ENCODE measurements around the gene PAFAH1B1. TPM values are rescaled to one million over a fixed set of nuclear protein-coding genes. Genes with fewer than 3 reads are reported as not detected.
A peak's percentile ranks its signal among the peaks of the same experiment; 100 is the strongest.

The PAFAH1B1 gene
- total RNA-seq, 2 experiments from 2014 or later = 170 to 173 TPM

DNA sequence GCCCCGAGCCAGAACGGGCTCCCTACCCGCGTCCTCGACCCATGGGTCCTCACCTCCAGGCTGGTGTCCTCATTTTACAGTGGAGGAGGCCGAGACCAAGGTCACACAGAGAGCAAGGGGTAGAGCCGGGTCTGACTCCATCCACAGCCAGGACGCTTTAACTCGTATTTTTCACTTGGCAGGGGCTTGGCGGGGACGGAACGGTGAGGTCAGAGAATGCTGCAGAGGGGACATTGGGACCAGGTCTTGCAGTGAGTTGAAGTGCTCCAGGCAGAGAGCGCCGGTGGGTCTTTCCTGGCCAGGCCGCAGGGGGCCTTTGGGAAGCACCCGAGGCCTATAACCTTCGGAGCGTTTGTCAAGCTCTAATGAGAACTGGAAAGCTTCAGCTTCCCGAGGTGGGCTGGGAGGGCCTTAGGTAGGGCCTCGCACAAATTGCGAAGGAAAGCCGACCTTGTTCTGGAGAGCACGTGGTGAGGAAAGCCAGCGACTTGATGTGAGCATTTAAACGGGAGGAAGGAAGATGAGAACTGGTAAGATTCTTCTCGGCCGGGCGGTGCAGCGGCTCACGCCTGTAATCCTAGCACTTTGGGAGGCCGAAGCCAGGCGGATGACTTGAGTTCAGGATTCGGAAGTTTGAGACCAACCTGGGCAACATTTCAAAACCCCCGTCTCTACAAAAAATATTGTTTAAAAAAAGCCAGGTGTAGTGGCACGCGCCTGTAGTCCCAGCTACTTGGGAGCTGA is 119.0 kb downstream of the PAFAH1B1 start:
- Mint-ChIP-seq H3K27me3 (no peaks in the 10 kb centered on the region), H3K4me3 (peak overlapping the region; percentile 87), H3K9me3 (no peaks in the 10 kb centered on the region), H3K27ac (peak overlapping the region; percentile 82), H3K36me3 (peaks cover 7% of the 10 kb centered on the region), H3K4me1 (ENCODE audit: low read depth) (peaks cover 34% of the 10 kb centered on the region)
- ChIA-PET CTCF (interaction anchor here (1.0 kb wide), 1 partner anchor 125 kb away, joined by 3 read pairs; no protein-coding TSS in a partner anchor), POLR2A (no interaction called here)
- intact Hi-C loops (cut with micrococcal nuclease) = loop anchor here (5.0 kb wide), 1 partner anchor 315 kb away; no protein-coding TSS in a partner anchor
- no peak for DNase-seq

- ChIA-PET CTCF (no interaction called here), POLR2A (no interaction called here)
- Mint-ChIP-seq H3K4me3 (no peak overlapping the region), H3K27me3 (no peaks in the 10 kb centered on the region), H3K36me3 (peaks cover 7% of the 10 kb centered on the region), H3K9me3 (no peaks in the 10 kb centered on the region), H3K4me1 (ENCODE audit: low read depth) (peaks cover 27% of the 10 kb centered on the region), H3K27ac (no peak overlapping the region)
- DNase-seq = no peak
- intact Hi-C loops (cut with micrococcal nuclease) = loop anchor here (5.0 kb wide), 1 partner anchor 317 kb away; no protein-coding TSS in a partner anchor
Observed at GRCh38 chr17:2713881-2714280, 120.4 kb downstream of the PAFAH1B1 start.

GRCh38 chr17:2716649-2717048 is 123.2 kb downstream of the PAFAH1B1 start:
- ChIA-PET CTCF (no interaction called here), POLR2A (no interaction called here)
- H3K4me1 Mint-ChIP-seq (ENCODE audit: low read depth) = peaks cover 12% of the 10 kb centered on the region
- no peak for DNase-seq
- H3K36me3 Mint-ChIP-seq = peaks cover 4% of the 10 kb centered on the region
- no peaks in the 10 kb centered on the region for H3K27me3 Mint-ChIP-seq
- intact Hi-C loops (cut with micrococcal nuclease) = no loop called here
- no peak overlapping the region for H3K4me3 Mint-ChIP-seq
- H3K27ac Mint-ChIP-seq = no peak overlapping the region
- no peaks in the 10 kb centered on the region for H3K9me3 Mint-ChIP-seq

- no peaks in the 10 kb centered on the region for H3K9me3 Mint-ChIP-seq
- intact Hi-C loops (cut with micrococcal nuclease) = no loop called here
- no peak overlapping the region for H3K4me3 Mint-ChIP-seq
- H3K27ac Mint-ChIP-seq = no peak overlapping the region
- no peaks in the 10 kb centered on the region for H3K27me3 Mint-ChIP-seq
- peaks cover 5% of the 10 kb centered on the region for H3K4me1 Mint-ChIP-seq (ENCODE audit: low read depth)
- H3K36me3 Mint-ChIP-seq = no peaks in the 10 kb centered on the region
- no peak for DNase-seq
- ChIA-PET POLR2A (no interaction called here), CTCF (no interaction called here)
Observed at GRCh38 chr17:2718150-2718938, 124.9 kb downstream of the PAFAH1B1 start.

DNA sequence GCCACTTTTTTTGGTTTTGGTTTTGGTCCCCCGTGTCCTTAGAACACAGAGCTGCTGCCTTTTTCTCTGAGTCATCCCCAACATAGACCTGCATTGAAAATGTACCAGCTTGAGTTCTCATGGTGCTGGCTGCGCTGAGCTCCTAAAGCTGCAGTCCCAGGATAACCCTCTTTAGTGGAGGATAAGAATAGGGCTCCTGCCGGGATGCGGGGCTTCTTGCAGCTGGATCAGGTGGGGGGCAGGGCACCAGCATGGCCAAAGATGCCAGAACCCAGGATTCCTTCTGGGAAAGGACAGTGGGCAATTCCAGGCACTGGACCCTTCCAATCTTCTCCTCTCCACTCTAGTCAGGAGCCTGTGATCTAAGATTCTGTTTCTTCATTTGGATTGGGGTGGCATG is 126.4 kb downstream of the PAFAH1B1 start:
- H3K27ac Mint-ChIP-seq = no peak overlapping the region
- H3K4me1 Mint-ChIP-seq (ENCODE audit: low read depth) = peaks cover 5% of the 10 kb centered on the region
- POLR2A ChIA-PET = no interaction called here
- DNase-seq = no peak
- no peaks in the 10 kb centered on the region for H3K36me3 Mint-ChIP-seq
- CTCF ChIA-PET = no interaction called here
- no peaks in the 10 kb centered on the region for H3K27me3 Mint-ChIP-seq
- H3K9me3 Mint-ChIP-seq = no peaks in the 10 kb centered on the region
- intact Hi-C loops (cut with micrococcal nuclease) = no loop called here
- no peak overlapping the region for H3K4me3 Mint-ChIP-seq

GRCh38 chr17:2721603-2722002 is 128.1 kb downstream of the PAFAH1B1 start:
- ChIA-PET POLR2A (no interaction called here), CTCF (no interaction called here)
- no peaks in the 10 kb centered on the region for H3K36me3 Mint-ChIP-seq
- no peaks in the 10 kb centered on the region for H3K9me3 Mint-ChIP-seq
- no peak overlapping the region for H3K4me3 Mint-ChIP-seq
- intact Hi-C loops (cut with micrococcal nuclease) = no loop called here
- peak; percentile 53 for DNase-seq
- H3K4me1 Mint-ChIP-seq (ENCODE audit: low read depth) = peaks cover 8% of the 10 kb centered on the region
- H3K27ac Mint-ChIP-seq = no peak overlapping the region
- H3K27me3 Mint-ChIP-seq = peaks cover 5% of the 10 kb centered on the region

DNA sequence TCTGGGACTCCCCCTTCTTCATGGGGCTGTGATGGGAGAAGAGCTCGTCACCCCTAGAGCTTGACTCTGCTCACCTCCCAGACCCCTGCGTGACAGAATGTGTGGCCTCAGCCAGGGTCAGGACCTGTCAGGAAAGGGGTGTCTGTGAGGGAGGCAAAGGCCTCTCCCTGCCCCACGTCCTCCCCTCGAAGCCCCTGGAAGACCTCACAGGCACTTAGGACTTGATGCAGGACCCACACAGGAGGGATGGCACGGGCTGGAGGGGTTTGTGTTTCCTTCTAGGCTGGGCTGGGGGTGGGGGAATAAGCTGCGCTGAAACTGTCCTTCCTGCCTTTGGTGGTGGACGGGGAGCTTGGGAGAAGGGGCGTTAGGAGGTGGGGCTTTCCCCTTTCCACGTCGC is 129.2 kb downstream of the PAFAH1B1 start:
- POLR2A ChIA-PET = no interaction called here
- CTCF ChIA-PET = no interaction called here
- no peak for DNase-seq
- H3K9me3 Mint-ChIP-seq = no peaks in the 10 kb centered on the region
- peaks cover 8% of the 10 kb centered on the region for H3K4me1 Mint-ChIP-seq (ENCODE audit: low read depth)
- intact Hi-C loops (cut with micrococcal nuclease) = no loop called here
- H3K36me3 Mint-ChIP-seq = no peaks in the 10 kb centered on the region
- peaks cover 10% of the 10 kb centered on the region for H3K27me3 Mint-ChIP-seq
- no peak overlapping the region for H3K4me3 Mint-ChIP-seq
- H3K27ac Mint-ChIP-seq = no peak overlapping the region

DNA sequence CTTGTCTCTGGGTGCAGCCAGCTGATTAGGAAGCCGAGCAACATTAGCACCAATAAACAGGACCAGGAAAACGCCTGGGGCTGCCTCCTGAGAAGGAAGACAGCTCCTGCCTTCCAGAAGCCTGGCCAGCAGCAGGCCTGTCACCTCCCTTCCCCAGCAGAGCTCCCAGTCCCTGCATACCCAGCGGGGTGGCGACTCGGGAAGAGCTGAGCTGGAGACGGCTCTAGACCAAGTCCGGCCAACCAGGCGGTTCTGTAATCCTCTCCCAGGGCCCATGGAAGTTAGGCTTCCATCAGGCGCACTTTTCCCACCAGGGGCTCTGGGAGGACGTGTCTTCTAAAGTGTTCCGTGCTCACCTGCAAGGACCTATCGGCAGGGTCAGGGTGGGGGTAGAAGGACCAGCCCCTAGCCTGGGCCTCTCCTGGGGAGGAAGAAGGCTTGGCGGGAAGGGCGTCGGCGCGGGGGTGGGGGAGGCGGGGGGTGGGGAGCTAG is 130.1 kb downstream of the PAFAH1B1 start:
- peaks cover 8% of the 10 kb centered on the region for H3K4me1 Mint-ChIP-seq (ENCODE audit: low read depth)
- ChIA-PET CTCF (no interaction called here), POLR2A (interaction anchor here (1.3 kb wide), 1 partner anchor 13 kb away, joined by 4 read pairs; no protein-coding TSS in a partner anchor)
- peak overlapping the region; percentile 39 for H3K4me3 Mint-ChIP-seq
- no peaks in the 10 kb centered on the region for H3K9me3 Mint-ChIP-seq
- no peaks in the 10 kb centered on the region for H3K36me3 Mint-ChIP-seq
- no peak for DNase-seq
- H3K27me3 Mint-ChIP-seq = peaks cover 10% of the 10 kb centered on the region
- intact Hi-C loops (cut with micrococcal nuclease) = no loop called here
- no peak overlapping the region for H3K27ac Mint-ChIP-seq

GRCh38 chr17:2723997-2724783 is 130.7 kb downstream of the PAFAH1B1 start:
- intact Hi-C loops (cut with micrococcal nuclease) = no loop called here
- CTCF ChIA-PET = interaction anchor here (0.8 to 2.4 kb wide), 4 partner anchors 10 to 289 kb away, joined by 3 to 7 read pairs (median 4); no protein-coding TSS in a partner anchor

GRCh38 chr17:2724784-2725164 is 131.3 kb downstream of the PAFAH1B1 start:
- intact Hi-C loops (cut with micrococcal nuclease) = no loop called here
- Mint-ChIP-seq H3K4me1 (ENCODE audit: low read depth) (peaks cover 8% of the 10 kb centered on the region), H3K27me3 (peaks cover 11% of the 10 kb centered on the region), H3K4me3 (no peak overlapping the region), H3K36me3 (no peaks in the 10 kb centered on the region), H3K9me3 (no peaks in the 10 kb centered on the region), H3K27ac (no peak overlapping the region)
- CTCF ChIA-PET = interaction anchor here (0.8 to 2.4 kb wide), 5 partner anchors 10 to 288 kb away, joined by 3 to 7 read pairs (median 3); no protein-coding TSS in a partner anchor
- DNase-seq = peak; percentile 54
- POLR2A ChIA-PET = interaction anchor here (1.3 kb wide), 1 partner anchor 14 kb away, joined by 4 read pairs; no protein-coding TSS in a partner anchor

More at GRCh38 chr17:2723997-2724783, 130.7 kb downstream of the PAFAH1B1 start:
- peaks cover 8% of the 10 kb centered on the region for H3K4me1 Mint-ChIP-seq (ENCODE audit: low read depth)
- peaks cover 11% of the 10 kb centered on the region for H3K27me3 Mint-ChIP-seq
- no peak for DNase-seq
- no peaks in the 10 kb centered on the region for H3K36me3 Mint-ChIP-seq
- no peaks in the 10 kb centered on the region for H3K9me3 Mint-ChIP-seq
- POLR2A ChIA-PET = interaction anchor here (1.3 kb wide), 1 partner anchor 14 kb away, joined by 4 read pairs; no protein-coding TSS in a partner anchor
- no peak overlapping the region for H3K27ac Mint-ChIP-seq
- H3K4me3 Mint-ChIP-seq = no peak overlapping the region

DNA sequence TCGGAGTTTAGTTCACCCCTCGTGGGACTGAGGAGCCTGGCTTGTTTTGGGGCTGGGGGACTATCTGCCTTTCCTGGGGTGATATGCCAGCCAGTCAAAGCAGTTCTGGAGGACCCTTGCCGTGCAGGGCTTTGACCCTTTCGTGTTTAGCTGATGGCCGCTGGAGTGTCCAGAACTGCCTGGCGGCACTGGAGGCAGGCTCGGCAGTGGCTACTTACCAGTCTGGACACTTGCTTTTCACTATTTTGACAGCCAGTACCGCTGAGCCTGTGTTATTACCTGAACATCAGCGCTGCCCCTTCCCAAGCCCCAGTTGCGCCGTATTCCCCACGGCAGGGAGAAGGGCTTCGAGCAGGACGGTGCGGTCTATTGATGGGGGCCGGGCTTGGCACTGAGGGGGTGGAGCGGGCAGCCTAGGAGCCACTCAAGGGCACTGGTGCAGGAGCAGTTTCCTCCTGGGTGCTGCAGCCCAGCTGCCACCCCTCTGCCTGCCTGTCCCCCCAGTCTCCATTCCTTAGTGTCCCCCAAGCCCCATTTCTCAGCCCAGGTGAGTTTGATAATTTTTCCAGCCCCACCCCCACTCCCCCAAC is 137.4 kb downstream of the PAFAH1B1 start:
- Mint-ChIP-seq H3K9me3 (no peaks in the 10 kb centered on the region), H3K36me3 (no peaks in the 10 kb centered on the region), H3K4me3 (no peak overlapping the region), H3K4me1 (ENCODE audit: low read depth) (no peaks in the 10 kb centered on the region), H3K27ac (no peak overlapping the region), H3K27me3 (peaks cover 13% of the 10 kb centered on the region)
- intact Hi-C loops (cut with micrococcal nuclease) = no loop called here
- no peak for DNase-seq
- POLR2A ChIA-PET = no interaction called here
- CTCF ChIA-PET = no interaction called here

Measured in activated CD4-positive, alpha-beta memory T cell treated with anti-CD3 and anti-CD28 coated beads for 36 hours (primary cell).